Esophagus muscularis mucosa (tissue), 4 donors: Measurements from ENCODE around the gene TOR1AIP2. TPM values are rescaled to one million over a fixed set of nuclear protein-coding genes. Genes with fewer than 3 reads are reported as not detected.

Source experiments
- DNase-seq: peaks from one replicate; pipeline ENCODE4 v3.0.0-alpha.2; 2017; ENCODE audit errors: extremely low spot score
- H3K27ac ChIP-seq, 4 donors: fragments of 200-600 bp; sonication (generic); replicated peaks in 1 of 4; 1 replicate in 3 of 4; 2 replicates in 1 of 4; pipeline ENCODE4 v1.5.1; 2016 to 2019; ENCODE audit warnings: mild to moderate bottlenecking in 1 of 4
- H3K27me3 ChIP-seq, 4 donors: fragments of 200-600 bp; sonication (generic); one replicate each; pipeline versions ENCODE4 v1.5.1 to v1.6.0; 2016 to 2019
- H3K36me3 ChIP-seq, 4 donors: fragments of 200-600 bp; sonication (generic); one replicate each; pipeline ENCODE4 v1.5.1; 2016 to 2019
- H3K4me1 ChIP-seq, 4 donors: fragments of 200-600 bp; sonication (generic); one replicate each; pipeline ENCODE4 v1.5.1; 2016 to 2019
- H3K4me3 ChIP-seq, 4 donors: fragments of 200-600 bp; sonication (generic); 1 replicate in 2 of 4; 2 replicates in 2 of 4; pipeline ENCODE4 v1.5.1; 2016 to 2019; ENCODE audit warnings: mild to moderate bottlenecking in 4 of 4, moderate library complexity in 1 of 4
- H3K9me3 ChIP-seq, 4 donors: fragments of 200-600 bp; sonication (generic); 1 replicate in 3 of 4; 2 replicates in 1 of 4; pipeline ENCODE4 v1.5.1; 2016 to 2019
- CTCF ChIP-seq, 3 experiments: fragments of 200-600 bp in 2 of 3; fragments of 450-650 bp in 1 of 3; sonication (generic) in 2 of 3; IDR thresholded peaks; one replicate each; pipeline ENCODE4 v1.5.1; 2017 to 2019; ENCODE audit warnings: antibody characterized with exemption in 3 of 3, mild to moderate bottlenecking in 2 of 3, moderate library complexity in 1 of 3
- EP300 ChIP-seq: sonication (generic); formaldehyde crosslinking; IDR thresholded peaks from one replicate; pipeline ENCODE4 v1.6.1; 2017; ENCODE audit warnings: antibody characterized with exemption
- POLR2A ChIP-seq: fragments of 450-650 bp; IDR thresholded peaks from one replicate; pipeline ENCODE4 v1.6.1; 2017; ENCODE audit warnings: antibody characterized with exemption, moderate library complexity, mild to moderate bottlenecking, low read depth
- POLR2AphosphoS5 ChIP-seq, 2 donors: sonication (generic); formaldehyde crosslinking; IDR thresholded peaks; one replicate each; pipeline ENCODE4 v1.6.1; 2017; ENCODE audit warnings: antibody characterized with exemption in 2 of 2
- WGBS: methylation state at CpG from one replicate; pipeline ENCODE4 v1.1.5; 2018; 5-methylcytosine and 5-hydroxymethylcytosine counted together
- intact Hi-C: fragments of 100-400 bp; cut with DNase I; formaldehyde crosslinking; loops from one replicate; pipeline ENCODE4 v1.15.1; 2023
- total RNA-seq, 4 donors: library from RNA; depleted of rRNA; stranded (reverse); fragments of >200 nt; gene quantifications; one replicate each; pipeline versions ENCODE4 v1.1.0 to v1.2.1, GENCODE V29; 2016

The TOR1AIP2 gene
- total RNA-seq, 4 donors from 2014 or later = 42.8 to 71.1 (median 47.0) TPM

GRCh38 chr1:179803918-179804317, 73.7 kb downstream of the TOR1AIP2 start:
- DNase-seq = no peak
- intact Hi-C loops = no loop called here
- Histone ChIP-seq H3K9me3 (no peaks in the 10 kb centered on the region), H3K36me3 (no peaks in the 10 kb centered on the region), H3K27me3 (no peaks in the 10 kb centered on the region), H3K27ac (no peak overlapping the region), H3K4me3 (no peak overlapping the region), H3K4me1 (no peaks in the 10 kb centered on the region)
- WGBS = 100% methylated on average over 1 of the region's 1 CpG
- TF ChIP-seq POLR2AphosphoS5 (IDR thresholded peaks at IDR 0.05) = no peak
- no peak for TF ChIP-seq CTCF (IDR thresholded peaks at IDR 0.05)
- TF ChIP-seq EP300 = no peak
- TF ChIP-seq POLR2A = no peak

DNA sequence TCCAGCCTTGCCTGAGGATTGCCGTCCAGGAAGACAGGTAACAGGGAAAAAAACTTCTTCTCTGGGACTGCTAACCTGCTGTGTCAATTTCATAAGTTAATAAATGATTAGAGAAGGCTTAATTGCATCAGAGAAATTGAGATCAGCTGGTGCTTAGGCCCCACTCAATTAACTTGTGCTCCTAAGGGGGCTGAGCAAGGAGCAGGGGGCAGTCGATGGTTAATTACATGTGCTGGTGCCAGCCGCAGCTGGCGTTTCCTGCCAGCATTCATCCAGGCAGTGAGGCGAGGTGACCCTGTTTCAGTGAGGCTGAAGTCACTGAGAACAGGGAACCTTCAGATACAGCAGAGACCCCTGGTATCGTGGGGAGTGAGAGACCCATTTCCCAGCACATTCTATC, 74.5 kb downstream of the TOR1AIP2 start:
- H3K27ac ChIP-seq = no peak overlapping the region
- intact Hi-C loops = no loop called here
- 83% methylated on average over 6 of the region's 6 CpGs for WGBS
- no peaks in the 10 kb centered on the region for H3K27me3 ChIP-seq
- H3K9me3 ChIP-seq = no peaks in the 10 kb centered on the region
- TF ChIP-seq EP300 = no peak
- no peak for TF ChIP-seq POLR2A
- no peak for TF ChIP-seq POLR2AphosphoS5 (IDR thresholded peaks at IDR 0.05)
- TF ChIP-seq CTCF (IDR thresholded peaks at IDR 0.05) = no peak
- H3K4me3 ChIP-seq = no peak overlapping the region
- no peak for DNase-seq
- no peaks in the 10 kb centered on the region for H3K4me1 ChIP-seq
- H3K36me3 ChIP-seq = no peaks in the 10 kb centered on the region

- no peak overlapping the region for H3K27ac ChIP-seq
- no peaks in the 10 kb centered on the region for H3K27me3 ChIP-seq
- TF ChIP-seq POLR2A (no peak), POLR2AphosphoS5 (IDR thresholded peaks at IDR 0.05) (no peak), CTCF (IDR thresholded peaks at IDR 0.05) (no peak), EP300 (no peak)
- intact Hi-C loops = no loop called here
- no peaks in the 10 kb centered on the region for H3K36me3 ChIP-seq
- H3K4me1 ChIP-seq = no peaks in the 10 kb centered on the region
- DNase-seq = no peak
- H3K9me3 ChIP-seq = no peaks in the 10 kb centered on the region
- no peak overlapping the region for H3K4me3 ChIP-seq
- 93% methylated on average over 4 of the region's 4 CpGs for WGBS
Measured at GRCh38 chr1:179800481-179800880, 77.1 kb downstream of the TOR1AIP2 start.

- Histone ChIP-seq H3K9me3 (no peaks in the 10 kb centered on the region), H3K36me3 (no peaks in the 10 kb centered on the region), H3K27ac (no peak overlapping the region), H3K27me3 (no peaks in the 10 kb centered on the region), H3K4me3 (no peak overlapping the region), H3K4me1 (no peaks in the 10 kb centered on the region)
- no peak for TF ChIP-seq POLR2AphosphoS5 (IDR thresholded peaks at IDR 0.05)
- no peak for TF ChIP-seq POLR2A
- TF ChIP-seq EP300 = no peak
- TF ChIP-seq CTCF (IDR thresholded peaks at IDR 0.05) = no peak
- no peak for DNase-seq
- intact Hi-C loops = no loop called here
- 87% methylated on average over 6 of the region's 6 CpGs for WGBS
Measured at GRCh38 chr1:179798864-179799516, 78.6 kb downstream of the TOR1AIP2 start.
